HEK293 (cell line): ENCODE measurements around the gene SH3D19.

ENCODE experiments used
- CTCF ChIA-PET: fragments of 350-600 bp; formaldehyde crosslinking; extraction: SDS; loops from one replicate; lab custom pipeline; 2021; ENCODE audit warnings: antibody characterized with exemption; lab: Yijun Ruan, JAX
- POLR2A ChIA-PET: fragments of 300-600 bp; formaldehyde crosslinking; extraction: SDS; loops from one replicate; lab custom pipeline; 2020; ENCODE audit warnings: antibody characterized with exemption, inconsistent platforms; lab: Yijun Ruan, JAX
- H3K27ac ChIP-seq: fragments of 200-500 bp; sonication (Bioruptor generic); 2 replicates; pipeline ENCODE4 v1.5.1; 2014; ENCODE audit warnings: low read depth, low read length, control low read depth, inconsistent platforms; ENCODE audit errors: extremely low read depth
- H3K36me3 ChIP-seq, 2 experiments: fragments of 200-500 bp in 1 of 2; sonication (Bioruptor generic) in 1 of 2; 1 replicate in 1 of 2; 2 replicates in 1 of 2; pipeline ENCODE4 v1.5.1; 2014 to 2017; ENCODE audit warnings: inconsistent platforms in 2 of 2, low read length in 2 of 2; ENCODE audit not compliant: control insufficient read depth in 2 of 2, insufficient read depth in 1 of 2
- H3K4me1 ChIP-seq: fragments of 200-500 bp; sonication (Bioruptor generic); 2 replicates; pipeline ENCODE4 v1.5.1; 2014; ENCODE audit warnings: mild to moderate bottlenecking, low read length, inconsistent platforms; ENCODE audit not compliant: control insufficient read depth, insufficient read depth
- H3K4me3 ChIP-seq: 2 replicates; pipeline ENCODE4 v1.5.1; 2011; ENCODE audit warnings: low read depth, mild to moderate bottlenecking, control low read depth, low read length, moderate library complexity
- H3K9me3 ChIP-seq: fragments of 200-500 bp; sonication (Bioruptor generic); 2 replicates; pipeline ENCODE4 v1.5.1; 2014; ENCODE audit warnings: low read depth, low read length, inconsistent platforms; ENCODE audit not compliant: control insufficient read depth, insufficient read depth
- FEZF1 ChIP-seq: fragments of 450-650 bp; formaldehyde crosslinking; IDR thresholded peaks from 2 replicates; pipeline ENCODE4 v1.5.1; 2016; ENCODE audit warnings: missing biosample characterization, missing genetic modification characterization
- KLF7 ChIP-seq: fragments of 450-650 bp; formaldehyde crosslinking; IDR thresholded peaks from 2 replicates; pipeline ENCODE4 v1.5.1; 2016; ENCODE audit warnings: missing biosample characterization, missing genetic modification characterization, borderline replicate concordance
- PRDM1 ChIP-seq: fragments of 450-650 bp; formaldehyde crosslinking; IDR thresholded peaks from 2 replicates; pipeline ENCODE4; 2016; ENCODE audit warnings: missing biosample characterization, missing genetic modification characterization
- PRDM10 ChIP-seq: fragments of 450-650 bp; formaldehyde crosslinking; IDR thresholded peaks from 2 replicates; pipeline ENCODE4 v1.5.1; 2016; ENCODE audit warnings: missing biosample characterization, missing genetic modification characterization
- PRDM2 ChIP-seq: fragments of 450-650 bp; formaldehyde crosslinking; IDR thresholded peaks from 2 replicates; pipeline ENCODE4 v1.5.1; 2016; ENCODE audit warnings: missing biosample characterization, missing genetic modification characterization, borderline replicate concordance
- SETDB1 ChIP-seq: IDR thresholded peaks from one replicate; pipeline ENCODE4 v1.6.1; 2017; ENCODE audit warnings: mild to moderate bottlenecking, low read length, moderate library complexity, mixed read lengths; ENCODE audit not compliant: insufficient read length
- ZNF18 ChIP-seq: fragments of 450-650 bp; formaldehyde crosslinking; IDR thresholded peaks from 2 replicates; pipeline ENCODE4 v1.5.1; 2016; ENCODE audit warnings: missing biosample characterization, missing genetic modification characterization
- ZNF362 ChIP-seq: fragments of 450-650 bp; formaldehyde crosslinking; IDR thresholded peaks from 2 replicates; pipeline ENCODE4 v1.5.1; 2016; ENCODE audit warnings: missing biosample characterization, missing genetic modification characterization
- ZNF423 ChIP-seq: fragments of 450-650 bp; formaldehyde crosslinking; IDR thresholded peaks from 2 replicates; pipeline ENCODE4 v1.5.1; 2016; ENCODE audit warnings: missing biosample characterization, missing genetic modification characterization
- ZNF530 ChIP-seq: fragments of 450-650 bp; formaldehyde crosslinking; IDR thresholded peaks from 2 replicates; pipeline ENCODE4 v1.5.1; 2016; ENCODE audit warnings: low read depth, missing biosample characterization, missing genetic modification characterization
- ZNF555 ChIP-seq: fragments of 450-650 bp; formaldehyde crosslinking; conservative IDR thresholded peaks from 2 replicates; pipeline ENCODE4 v1.5.1; 2017; ENCODE audit warnings: missing biosample characterization, mild to moderate bottlenecking, missing genetic modification characterization, inconsistent platforms
- ZNF610 ChIP-seq: fragments of 450-650 bp; formaldehyde crosslinking; IDR thresholded peaks from 2 replicates; pipeline ENCODE4 v1.5.1; 2016; ENCODE audit warnings: missing biosample characterization, missing genetic modification characterization, borderline replicate concordance
- ZSCAN16 ChIP-seq: fragments of 450-650 bp; formaldehyde crosslinking; IDR thresholded peaks from 2 replicates; pipeline ENCODE4 v1.5.1; 2016; ENCODE audit warnings: missing biosample characterization, missing genetic modification characterization
- TF ChIP-seq, protein P1 (sequence below): fragments of 450-650 bp; formaldehyde crosslinking; IDR thresholded peaks from 2 replicates; pipeline ENCODE4 v1.5.1; 2017; ENCODE audit warnings: missing biosample characterization, missing genetic modification characterization

The SH3D19 gene

DNA sequence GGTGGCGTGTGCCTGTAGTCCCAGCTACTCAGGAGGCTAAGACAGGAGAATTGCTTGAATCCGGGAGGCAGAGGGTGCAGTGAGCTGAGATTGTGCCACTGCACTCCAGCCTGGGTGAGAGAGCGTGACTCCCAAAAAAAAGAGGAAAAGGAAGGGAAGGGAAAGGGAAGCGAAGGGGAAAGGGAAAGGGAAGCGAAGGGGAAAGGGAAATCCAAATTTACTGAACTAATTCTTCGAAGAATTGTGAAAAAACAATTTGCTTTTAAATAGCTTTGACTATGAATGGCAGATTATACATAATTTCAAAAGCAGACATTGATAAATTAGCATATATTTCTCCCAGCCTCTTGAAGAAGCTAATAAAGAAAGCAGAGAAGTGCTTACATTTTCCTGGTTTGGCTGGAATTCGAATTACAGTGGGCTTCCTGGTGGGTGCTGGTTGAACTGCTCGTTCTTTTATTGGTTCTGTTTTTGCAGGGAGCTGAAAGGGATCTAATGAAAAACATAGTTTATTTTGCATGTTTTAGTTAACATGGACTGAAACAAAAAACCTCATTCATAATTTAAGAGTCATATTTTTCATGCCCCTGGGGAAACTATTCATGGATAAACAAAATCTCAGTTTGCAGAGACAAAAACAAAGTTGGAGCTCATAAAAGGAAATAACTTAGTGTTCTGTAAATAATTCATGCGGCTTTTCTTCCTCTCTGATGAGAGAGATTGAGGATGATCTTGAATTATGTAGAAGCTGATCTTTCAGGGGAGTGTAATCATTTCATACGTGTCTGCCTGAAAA, 160.0 kb downstream of the SH3D19 start:
- no peak overlapping the region for H3K27ac ChIP-seq
- no peaks in the 10 kb centered on the region; a peak in 1 of 3 replicates for H3K36me3 ChIP-seq
- CTCF ChIA-PET, result no interaction called here
- H3K4me3 ChIP-seq, result no peak overlapping the region
- TF ChIP-seq PRDM1 (tag by site-specific recombination) (peak; percentile 99), SETDB1 (no peak)
- TF ChIP-seq, protein P1, sequence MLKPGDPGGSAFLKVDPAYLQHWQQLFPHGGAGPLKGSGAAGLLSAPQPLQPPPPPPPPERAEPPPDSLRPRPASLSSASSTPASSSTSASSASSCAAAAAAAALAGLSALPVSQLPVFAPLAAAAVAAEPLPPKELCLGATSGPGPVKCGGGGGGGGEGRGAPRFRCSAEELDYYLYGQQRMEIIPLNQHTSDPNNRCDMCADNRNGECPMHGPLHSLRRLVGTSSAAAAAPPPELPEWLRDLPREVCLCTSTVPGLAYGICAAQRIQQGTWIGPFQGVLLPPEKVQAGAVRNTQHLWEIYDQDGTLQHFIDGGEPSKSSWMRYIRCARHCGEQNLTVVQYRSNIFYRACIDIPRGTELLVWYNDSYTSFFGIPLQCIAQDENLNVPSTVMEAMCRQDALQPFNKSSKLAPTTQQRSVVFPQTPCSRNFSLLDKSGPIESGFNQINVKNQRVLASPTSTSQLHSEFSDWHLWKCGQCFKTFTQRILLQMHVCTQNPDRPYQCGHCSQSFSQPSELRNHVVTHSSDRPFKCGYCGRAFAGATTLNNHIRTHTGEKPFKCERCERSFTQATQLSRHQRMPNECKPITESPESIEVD (tag by site-specific recombination), result peak; percentile 65
- POLR2A ChIA-PET, result no interaction called here
- peaks cover 3% of the 10 kb centered on the region; the same call in 1 of the 2 replicates for H3K4me1 ChIP-seq
- no peaks in the 10 kb centered on the region for H3K9me3 ChIP-seq

DNA sequence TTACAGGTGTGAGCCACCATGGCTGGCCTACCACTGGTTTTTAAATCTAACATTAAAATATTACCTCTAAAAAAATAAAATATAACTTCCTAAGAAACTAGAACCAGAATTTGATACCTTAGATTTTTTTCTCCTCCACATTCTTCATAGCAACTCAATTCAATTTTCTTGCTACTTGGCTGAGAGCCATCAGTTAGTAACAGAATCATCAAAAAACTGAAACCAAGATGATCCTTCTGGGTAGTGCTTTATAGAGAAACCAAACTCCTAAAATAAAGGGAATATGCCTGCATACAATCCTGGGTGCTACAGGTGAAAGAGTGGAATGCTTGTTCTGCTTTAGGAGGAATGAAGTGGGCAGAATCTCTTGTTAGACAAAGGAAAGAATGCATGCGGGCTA, 161.6 kb downstream of the SH3D19 start:
- Histone ChIP-seq H3K4me3 (no peak overlapping the region), H3K4me1 (peaks cover 3% of the 10 kb centered on the region; the same call in 1 of the 2 replicates), H3K27ac (no peak overlapping the region), H3K36me3 (no peaks in the 10 kb centered on the region; a peak in 1 of 3 replicates), H3K9me3 (no peaks in the 10 kb centered on the region)
- ChIA-PET POLR2A (no interaction called here), CTCF (no interaction called here)
- no peak for TF ChIP-seq ZNF362 (tag by site-specific recombination)
- no peak for TF ChIP-seq ZSCAN16 (tag by site-specific recombination)
- TF ChIP-seq ZNF18 (tag by site-specific recombination), result no peak
- TF ChIP-seq ZNF423 (tag by site-specific recombination), result no peak

- Histone ChIP-seq H3K9me3 (no peaks in the 10 kb centered on the region), H3K36me3 (peaks cover 0 to 3% of the 10 kb centered on the region in 2 experiments; a peak in 2 of 3 replicates), H3K27ac (no peak overlapping the region), H3K4me3 (no peak overlapping the region), H3K4me1 (no peaks in the 10 kb centered on the region)
- CTCF ChIA-PET, result no interaction called here
- POLR2A ChIA-PET, result no interaction called here
- TF ChIP-seq PRDM10 (no peak), ZNF610 (tag by site-specific recombination) (no peak), FEZF1 (no peak), ZNF530 (tag by site-specific recombination) (no peak), ZNF555 (tag by site-specific recombination) (no peak), PRDM2 (no peak), KLF7 (tag by site-specific recombination) (no peak)
Observed at GRCh38 chr4:151158979-151159378, 166.4 kb downstream of the SH3D19 start.
